GM12891 (cell line): ENCODE data around the gene ZNF480.
"Not testable (repeated sequence)": the region's sequence is repeated elsewhere in the genome, so short reads cannot be mapped to it uniquely, and the experiment has no call there.

Source experiments
- POLR2A ChIP-seq: IDR thresholded peaks from 2 replicates; pipeline ENCODE4 v1.6.1; 2011; ENCODE audit warnings: low read depth, low read length, control low read depth
- POLR2AphosphoS5 ChIP-seq: IDR thresholded peaks from 2 replicates; pipeline ENCODE4 v1.6.1; 2011; ENCODE audit warnings: low read depth, low read length, control low read depth
- POU2F2 ChIP-seq: IDR thresholded peaks from 2 replicates; pipeline ENCODE4 v1.6.1; 2011; ENCODE audit warnings: low read depth, mild to moderate bottlenecking, control low read depth, low read length, moderate library complexity
- SPI1 ChIP-seq: IDR thresholded peaks from 2 replicates; pipeline ENCODE4 v1.6.1; 2011; ENCODE audit warnings: low read depth, low read length, control low read depth
- TAF1 ChIP-seq: IDR thresholded peaks from 2 replicates; pipeline ENCODE4 v1.6.1; 2011; ENCODE audit warnings: low read depth, low read length, control low read depth

DNA sequence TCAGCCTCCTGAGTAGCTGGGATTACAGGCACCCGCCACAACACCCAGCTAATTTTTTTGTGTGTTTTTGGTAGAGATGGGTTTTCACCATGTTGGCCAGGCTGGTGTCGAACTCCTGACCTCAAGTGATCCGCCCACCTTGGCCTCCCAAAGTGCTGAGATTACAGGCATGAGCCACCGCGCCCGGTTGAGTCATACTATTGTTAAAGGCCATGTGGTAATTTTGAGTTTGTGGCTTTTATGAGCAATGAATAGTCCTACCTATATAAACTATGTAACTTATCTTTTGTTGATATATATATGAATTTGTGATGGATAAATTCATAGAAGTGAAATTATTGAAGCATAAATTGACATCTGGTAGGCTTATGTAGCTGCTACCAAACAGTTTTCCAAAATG lies 31.4 kb upstream of the ZNF480 start:
- TF ChIP-seq POLR2A, SPI1, POLR2AphosphoS5, TAF1, POU2F2: not testable (repeated sequence)
